CD14-positive monocyte (primary cell): ENCODE measurements around the gene STEAP4. TPM values are rescaled to one million over a fixed set of nuclear protein-coding genes. Genes with fewer than 3 reads are reported as not detected.
A peak's percentile ranks its signal among the peaks of the same experiment; 100 is the strongest.

Source experiments
- DNase-seq, 3 donors: peaks; one replicate each; pipeline ENCODE4 v3.0.0-alpha.2; 2011 to 2022
- H2AFZ ChIP-seq: 2 replicates; pipeline ENCODE4 v1.6.0; 2012; ENCODE audit warnings: mild to moderate bottlenecking, low read depth, low read length, inconsistent platforms; ENCODE audit not compliant: insufficient read depth, poor library complexity, severe bottlenecking
- H3K27ac ChIP-seq, 2 donors: 1 replicate in 1 of 2; 2 replicates in 1 of 2; pipeline ENCODE4 v1.5.1; 2012 to 2013; ENCODE audit warnings: low read length in 2 of 2, control low read depth in 1 of 2, inconsistent platforms in 1 of 2, low read depth in 1 of 2, mild to moderate bottlenecking in 1 of 2
- H3K27me3 ChIP-seq, 2 donors: one replicate each; pipeline versions ENCODE4 v1.6.0 to v1.6.1; 2011 to 2013; ENCODE audit warnings: low read length in 2 of 2; ENCODE audit not compliant: control insufficient read depth in 2 of 2, insufficient read depth in 2 of 2
- H3K36me3 ChIP-seq, 2 donors: replicated peaks in 1 of 2; 1 replicate in 1 of 2; 2 replicates in 1 of 2; pipeline versions ENCODE4 v1.5.1 to v1.6.1; 2012 to 2013; ENCODE audit warnings: low read length in 2 of 2, control low read depth in 1 of 2, inconsistent platforms in 1 of 2, mild to moderate bottlenecking in 1 of 2; ENCODE audit not compliant: insufficient read depth in 2 of 2, control insufficient read depth in 1 of 2
- H3K4me1 ChIP-seq, 2 donors: 1 replicate in 1 of 2; 2 replicates in 1 of 2; pipeline versions ENCODE4 v1.5.1 to v1.6.1; 2012 to 2013; ENCODE audit warnings: low read length in 2 of 2, control low read depth in 1 of 2, inconsistent platforms in 1 of 2, mild to moderate bottlenecking in 1 of 2, moderate library complexity in 1 of 2; ENCODE audit not compliant: insufficient read depth in 2 of 2, control insufficient read depth in 1 of 2
- H3K4me2 ChIP-seq: replicated peaks from 2 replicates; pipeline ENCODE3; 2012; ENCODE audit warnings: low read length, moderate library complexity, mild to moderate bottlenecking; ENCODE audit not compliant: poor library complexity, severe bottlenecking; ENCODE audit errors: extremely low read depth
- H3K4me3 ChIP-seq, 3 experiments: fragments of 200-600 bp in 1 of 3; sonication (generic) in 1 of 3; replicated peaks in 1 of 3; 1 replicate in 2 of 3; 2 replicates in 1 of 3; pipeline ENCODE4 v1.5.1; 2011 to 2013; ENCODE audit warnings: low read length in 3 of 3, mild to moderate bottlenecking in 3 of 3, control low read depth in 2 of 3, low read depth in 2 of 3, inconsistent platforms in 1 of 3, moderate library complexity in 1 of 3
- H3K79me2 ChIP-seq: 2 replicates; pipeline ENCODE4 v1.6.0; 2012; ENCODE audit warnings: mild to moderate bottlenecking, control low read depth, inconsistent platforms, low read length, moderate library complexity; ENCODE audit not compliant: insufficient read depth
- H3K9ac ChIP-seq: 2 replicates; pipeline ENCODE4 v1.6.0; 2017; ENCODE audit warnings: low read length, mild to moderate bottlenecking; ENCODE audit not compliant: insufficient read depth, poor library complexity, severe bottlenecking
- H3K9me3 ChIP-seq, 2 donors: replicated peaks in 1 of 2; 1 replicate in 1 of 2; 2 replicates in 1 of 2; pipeline versions ENCODE4 v1.5.1 to v1.6.1; 2012 to 2013; ENCODE audit warnings: low read length in 2 of 2, control low read depth in 1 of 2; ENCODE audit not compliant: control insufficient read depth in 1 of 2, insufficient read depth in 1 of 2
- H4K20me1 ChIP-seq: 2 replicates; pipeline ENCODE4 v1.6.0; 2012; ENCODE audit warnings: mild to moderate bottlenecking, low read length, control low read depth, moderate library complexity; ENCODE audit not compliant: insufficient read depth
- H3K27ac Mint-ChIP-seq, 7 donors: one replicate each; pipeline ENCODE4 v1.8.0; 2020; ENCODE audit warnings: mild to moderate bottlenecking in 7 of 7, mixed read lengths in 7 of 7, moderate library complexity in 6 of 7, inconsistent platforms in 2 of 7
- H3K27me3 Mint-ChIP-seq, 3 donors: one replicate each; pipeline ENCODE4 v1.8.0; 2021 to 2022; ENCODE audit warnings: low read depth in 3 of 3, mild to moderate bottlenecking in 3 of 3, mixed read lengths in 3 of 3, moderate library complexity in 3 of 3, inconsistent platforms in 1 of 3
- H3K36me3 Mint-ChIP-seq, 2 donors: one replicate each; pipeline ENCODE4 v1.8.0; 2020; ENCODE audit warnings: mixed read lengths in 2 of 2, inconsistent platforms in 1 of 2, mild to moderate bottlenecking in 1 of 2
- H3K4me1 Mint-ChIP-seq: one replicate; pipeline ENCODE4 v1.8.0; 2020; ENCODE audit warnings: mild to moderate bottlenecking, mixed read lengths
- H3K4me3 Mint-ChIP-seq, 2 donors: one replicate each; pipeline ENCODE4 v1.8.0; 2020; ENCODE audit warnings: mild to moderate bottlenecking in 2 of 2, mixed read lengths in 2 of 2, moderate library complexity in 1 of 2
- H3K9me3 Mint-ChIP-seq, 7 donors: one replicate each; pipeline ENCODE4 v1.8.0; 2020 to 2022; ENCODE audit warnings: mixed read lengths in 7 of 7, mild to moderate bottlenecking in 6 of 7, moderate library complexity in 6 of 7, inconsistent platforms in 2 of 7
- CTCF ChIP-seq: fragments of 200-600 bp; IDR thresholded peaks from one replicate; pipeline ENCODE4 v1.8.0; 2022; ENCODE audit warnings: antibody characterized with exemption, mild to moderate bottlenecking
- WGBS: methylation state at CpG from one replicate; pipeline ENCODE4 v1.1.5; 2013; ENCODE audit warnings: missing lambda C conversion rate; ENCODE audit not compliant: insufficient coverage; 5-methylcytosine and 5-hydroxymethylcytosine counted together
- intact Hi-C, 2 donors: fragments of 100-400 bp; cut with micrococcal nuclease; formaldehyde crosslinking; loops; one replicate each; pipeline versions ENCODE4 v1.15.0 to v1.15.1; 2023
- polyA plus RNA-seq, 3 donors: library from polyadenylated mRNA; depleted of rRNA in 1 of 3; unstranded in 2 of 3; stranded (reverse) in 1 of 3; fragments of 300-500 nt in 2 of 3; fragments of >200 nt in 1 of 3; fragmentation: Illumina TruSeq in 2 of 3; gene quantifications; 1 replicate in 2 of 3; 2 replicates in 1 of 3; pipeline ENCODE4 v1.2.3, GENCODE V29; 2012 to 2021

The STEAP4 gene
- polyA plus RNA-seq, 3 donors = 17.1 to 40.0 (median 26.2) TPM

- intact Hi-C loops = loop anchor here in 1 of 2 donors (5.0 kb wide), 1 partner anchor 105 kb away; no protein-coding TSS in a partner anchor
- no peak overlapping the region for H3K9ac ChIP-seq
- H3K9me3 ChIP-seq = no peaks in the 10 kb centered on the region
- no peak for DNase-seq
- no peak overlapping the region for H2AFZ ChIP-seq
- H3K4me2 ChIP-seq = no peak overlapping the region
- no peaks in the 10 kb centered on the region for H3K79me2 ChIP-seq
- Mint-ChIP-seq H3K36me3 (no peaks in the 10 kb centered on the region), H3K27me3 (no peaks in the 10 kb centered on the region), H3K27ac (peak overlapping the region in 1 of 7 donors; percentile 2), H3K4me1 (peaks cover 29% of the 10 kb centered on the region), H3K9me3 (no peaks in the 10 kb centered on the region), H3K4me3 (no peak overlapping the region)
- H3K4me3 ChIP-seq = no peak overlapping the region
- WGBS = 88% methylated on average over 3 of the region's 7 CpGs
- no peaks in the 10 kb centered on the region for H3K27me3 ChIP-seq
- no peaks in the 10 kb centered on the region for H4K20me1 ChIP-seq
- H3K36me3 ChIP-seq = no peaks in the 10 kb centered on the region
- H3K27ac ChIP-seq = no peak overlapping the region
- peaks cover 6 to 14% of the 10 kb centered on the region in 2 donors for H3K4me1 ChIP-seq
- no peak for TF ChIP-seq CTCF
These were observed 40.4 kb upstream of the STEAP4 start for GRCh38 chr7:88347090-88347489.

DNA sequence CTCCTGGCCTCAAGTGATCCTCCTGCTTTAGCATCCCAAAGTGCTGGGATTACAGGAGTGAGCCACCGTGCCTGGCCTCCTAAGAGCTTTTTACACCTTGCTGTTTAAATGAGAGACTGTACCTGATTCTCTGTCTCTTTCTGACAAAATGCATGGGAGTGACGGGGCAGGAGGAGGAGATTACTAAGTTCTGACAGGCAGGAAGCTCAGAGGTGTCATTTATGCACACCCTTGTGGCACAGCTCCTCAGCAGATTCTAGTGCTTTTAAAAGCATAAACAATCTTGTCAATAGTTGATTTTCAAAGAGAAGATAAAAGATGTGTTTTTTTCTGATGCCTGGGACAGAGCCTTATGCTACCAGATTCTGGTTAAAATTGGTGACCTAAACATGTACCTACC is 39.7 kb upstream of the STEAP4 start:
- H3K27ac ChIP-seq = no peak overlapping the region
- Mint-ChIP-seq H3K4me1 (peaks cover 26% of the 10 kb centered on the region), H3K27ac (no peak overlapping the region), H3K4me3 (no peak overlapping the region), H3K9me3 (no peaks in the 10 kb centered on the region), H3K27me3 (no peaks in the 10 kb centered on the region), H3K36me3 (no peaks in the 10 kb centered on the region)
- intact Hi-C loops = loop anchor here in 1 of 2 donors (5.0 kb wide), 1 partner anchor 104 kb away; no protein-coding TSS in a partner anchor
- DNase-seq = no peak
- no peaks in the 10 kb centered on the region for H3K79me2 ChIP-seq
- no peak for TF ChIP-seq CTCF
- H3K9ac ChIP-seq = no peak overlapping the region
- H3K9me3 ChIP-seq = no peaks in the 10 kb centered on the region
- no peak overlapping the region for H2AFZ ChIP-seq
- H3K27me3 ChIP-seq = no peaks in the 10 kb centered on the region
- no peaks in the 10 kb centered on the region for H4K20me1 ChIP-seq
- H3K4me3 ChIP-seq = no peak overlapping the region
- peaks cover 6 to 14% of the 10 kb centered on the region in 2 donors for H3K4me1 ChIP-seq
- no peaks in the 10 kb centered on the region for H3K36me3 ChIP-seq
- H3K4me2 ChIP-seq = no peak overlapping the region
- 100% methylated on average over 1 of the region's 2 CpGs for WGBS
